HepG2 (cell line): ENCODE measurements around the gene CPLANE1. TPM values are rescaled to one million over a fixed set of nuclear protein-coding genes. Genes with fewer than 3 reads are reported as not detected.

Experiments
- ATAC-seq: fragments of 200-7000 bp; cut with Tn5 transposase; 3 replicates; pipeline ENCODE4 v1.9.1; 2020; ENCODE audit warnings: mild to moderate bottlenecking, moderate library complexity
- BruUV-seq: library from RNA; stranded (reverse); fragments of 400-500 nt; replicated peaks from 2 replicates; lab custom pipeline; 2021; lab: Mats Ljungman, UMichigan
- CTCF ChIA-PET: fragments of 300-600 bp; formaldehyde crosslinking; extraction: SDS; loops from one replicate; lab custom pipeline; 2021; ENCODE audit warnings: low total read pairs, inconsistent platforms, low intra/inter-chr PET ratio; lab: Yijun Ruan, JAX
- POLR2A ChIA-PET: fragments of 350-600 bp; sonication (Branson Sonifier 250); formaldehyde crosslinking; loops from one replicate; lab custom pipeline; 2020; ENCODE audit warnings: antibody characterized with exemption, inconsistent platforms; lab: Yijun Ruan, JAX
- DNase-seq: peaks from one replicate; pipeline ENCODE4 v3.0.0-alpha.2; 2015; ENCODE audit warnings: low spot score
- FAIRE-seq: peaks from 3 replicates; lab custom pipeline; 2011; peaks lifted over from hg19 to GRCh38; lab: Jason Lieb, UNC
- H2AFZ ChIP-seq: one replicate; pipeline ENCODE4 v1.6.1; 2011; ENCODE audit warnings: low read length, inconsistent platforms
- H3K27ac ChIP-seq: fragments of 300-600 bp; 3 replicates; pipeline ENCODE4 v1.8.0; 2011; ENCODE audit warnings: mixed run types, mild to moderate bottlenecking, mixed read lengths, low read length, inconsistent platforms; ENCODE audit not compliant: insufficient read depth; ENCODE audit errors: extremely low read length
- H3K27me3 ChIP-seq, 2 experiments: fragments of 200-600 bp in 1 of 2; 2 replicates in 1 of 2; 3 replicates in 1 of 2; pipeline versions ENCODE4 v1.6.0 to v1.8.0; 2011; ENCODE audit warnings: low read length in 2 of 2, mild to moderate bottlenecking in 2 of 2, moderate library complexity in 2 of 2, inconsistent platforms in 1 of 2; ENCODE audit not compliant: insufficient read depth in 2 of 2, control insufficient read depth in 1 of 2
- H3K36me3 ChIP-seq, 2 experiments: fragments of 200-600 bp in 1 of 2; replicated peaks in 1 of 2; 2 replicates in 1 of 2; 3 replicates in 1 of 2; pipeline versions ENCODE4 v1.5.1 to v1.8.0; 2011; ENCODE audit warnings: low read length in 2 of 2, inconsistent platforms in 1 of 2; ENCODE audit not compliant: insufficient read depth in 2 of 2, control insufficient read depth in 1 of 2
- H3K4me1 ChIP-seq: 2 replicates; pipeline ENCODE4 v1.5.1; 2012; ENCODE audit warnings: low read length, inconsistent platforms; ENCODE audit not compliant: insufficient read depth
- H3K4me2 ChIP-seq: 2 replicates; pipeline ENCODE4 v1.6.0; 2011; ENCODE audit warnings: low read depth, low read length, inconsistent platforms
- H3K4me3 ChIP-seq, 3 experiments: fragments of 200-600 bp in 1 of 3; sonication (generic), shearing (Covaris generic) in 1 of 3; replicated peaks in 1 of 3; 2 replicates each; pipeline ENCODE4 v1.5.1; 2011 to 2016; ENCODE audit warnings: low read length in 3 of 3, inconsistent platforms in 2 of 3, low read depth in 2 of 3, mild to moderate bottlenecking in 2 of 3, control low read depth in 1 of 3, mixed read lengths in 1 of 3; ENCODE audit not compliant: insufficient read depth in 1 of 3
- H3K79me2 ChIP-seq: one replicate; pipeline ENCODE4 v1.6.1; 2011; ENCODE audit warnings: low read length, inconsistent platforms; ENCODE audit not compliant: insufficient read depth
- H3K9ac ChIP-seq: 2 replicates; pipeline ENCODE4 v1.6.0; 2011; ENCODE audit warnings: mild to moderate bottlenecking, low read depth, low read length, inconsistent platforms; ENCODE audit not compliant: insufficient read depth
- H3K9me3 ChIP-seq: 2 replicates; pipeline ENCODE4 v1.5.1; 2012; ENCODE audit warnings: mild to moderate bottlenecking, low read length
- H4K20me1 ChIP-seq: 2 replicates; pipeline ENCODE4 v1.6.0; 2011; ENCODE audit warnings: inconsistent platforms, mild to moderate bottlenecking, low read length, moderate library complexity; ENCODE audit not compliant: insufficient read depth
- NONO ChIP-seq, 2 experiments: fragments of 450-650 bp in 1 of 2; sonication (generic) in 1 of 2; formaldehyde crosslinking in 1 of 2; IDR thresholded peaks in 1 of 2; conservative IDR thresholded peaks in 1 of 2; 2 replicates each; pipeline versions ENCODE4 v1.6.1 to v1.8.0; 2017 to 2022; ENCODE audit warnings: mild to moderate bottlenecking in 1 of 2, missing genetic modification reagents in 1 of 2, moderate library complexity in 1 of 2
- NR2F6 ChIP-seq, 2 experiments: IDR thresholded peaks; 2 replicates each; pipeline ENCODE4 v1.6.1; 2016; ENCODE audit warnings: antibody characterized with exemption in 1 of 2, mild to moderate bottlenecking in 1 of 2
- SRF ChIP-seq: IDR thresholded peaks from 2 replicates; pipeline ENCODE4 v1.6.1; 2011; ENCODE audit warnings: mild to moderate bottlenecking, low read depth, low read length, moderate library complexity
- WGBS: methylation state at CpG from one replicate; pipeline ENCODE4 v1.1.6; 2017; ENCODE audit warnings: low lambda C conversion rate; 5-methylcytosine and 5-hydroxymethylcytosine counted together
- in situ Hi-C: cut with HindIII; loops from 2 replicates; pipeline ENCODE4 v1.10.0; 2017; ENCODE audit warnings: low pct_unique_long_range_greater_than_20kb; ENCODE audit not compliant: extremely low pct_ligation_motif_present
- intact Hi-C: fragments of 100-400 bp; cut with micrococcal nuclease; formaldehyde crosslinking; loops from one replicate; pipeline ENCODE4 v1.10.0; 2022; ENCODE audit not compliant: unreplicated experiment
- polyA plus RNA-seq, 8 experiments: library from polyadenylated mRNA; depleted of rRNA in 3 of 8; stranded (reverse) in 7 of 8; unstranded in 1 of 8; fragments of >200 nt; fragmentation: Illumina TruSeq in 4 of 8; extraction: Trizol in 4 of 8; gene quantifications; 2 replicates each; pipeline versions ENCODE4 v1.2.1 to v1.2.3, GENCODE V29; 2011 to 2016; ENCODE audit warnings: low read depth in 4 of 8, missing spikeins in 1 of 8, mixed read lengths in 1 of 8; ENCODE audit not compliant: insufficient read depth in 1 of 8
- total RNA-seq, 5 experiments: library from RNA; depleted of rRNA; stranded (reverse); fragments of >200 nt; fragmentation: Illumina TruSeq; extraction: Trizol; gene quantifications; 2 replicates each; pipeline ENCODE4 v1.2.3, GENCODE V29; 2016; ENCODE audit warnings: low read depth in 1 of 5
- TF ChIP-seq, protein P1 (sequence below): sonication (generic); formaldehyde crosslinking; IDR thresholded peaks from 2 replicates; pipeline ENCODE4 v1.8.1; 2023; ENCODE audit warnings: mild to moderate bottlenecking, missing genetic modification reagents
- TF ChIP-seq, protein P2 (sequence below): sonication (generic); formaldehyde crosslinking; IDR thresholded peaks from 2 replicates; pipeline ENCODE4 v1.5.0; 2020; ENCODE audit warnings: missing genetic modification reagents
- TF ChIP-seq, protein P3 (sequence below): sonication (generic); formaldehyde crosslinking; IDR thresholded peaks from 2 replicates; pipeline ENCODE4 v1.5.0; 2020; ENCODE audit warnings: mild to moderate bottlenecking, missing genetic modification reagents, borderline replicate concordance

The CPLANE1 gene
- total and polyA plus RNA-seq, 2 of the 13 experiments (the other 11 are each of a cell fraction or from before 2014, with no cell fraction given) = 6.3 to 9.9 TPM

DNA sequence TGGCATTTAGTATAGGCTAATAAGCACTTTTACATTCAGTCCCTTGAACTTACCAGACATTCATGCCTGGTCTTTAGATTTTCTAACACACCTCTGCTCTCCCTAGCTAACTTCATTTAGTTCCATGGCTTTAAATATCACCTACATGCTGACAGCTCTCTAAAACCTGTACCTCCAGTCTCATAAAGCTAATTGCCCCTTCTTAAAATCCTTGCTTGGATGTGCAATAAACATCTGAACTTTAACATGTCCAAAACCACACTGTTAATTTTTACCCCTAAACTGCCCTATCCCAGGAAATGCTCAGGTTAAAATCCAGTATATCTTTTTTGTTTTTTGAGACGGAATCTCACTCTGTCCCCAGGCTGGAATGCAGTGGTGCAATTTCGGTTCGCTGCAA is 139.8 kb downstream of the CPLANE1 start:
- H3K27me3 ChIP-seq = no peaks in the 10 kb centered on the region
- BruUV-seq = no TSS peak
- no peak overlapping the region for H2AFZ ChIP-seq
- 100% methylated on average over 3 of the region's 3 CpGs for WGBS
- H3K79me2 ChIP-seq = no peaks in the 10 kb centered on the region
- intact Hi-C loops = no loop called here
- no peak for DNase-seq
- H3K9me3 ChIP-seq = no peaks in the 10 kb centered on the region
- POLR2A ChIA-PET = no interaction called here
- no peak overlapping the region for H3K4me3 ChIP-seq
- TF ChIP-seq NR2F6 (IDR thresholded peaks at IDR 0.05) = no peak
- TF ChIP-seq NR2F6 (CRISPR knock-in tag; IDR thresholded peaks at IDR 0.05) = no peak
- TF ChIP-seq, all 625 proteins: peak for 0
- Histone ChIP-seq H3K4me2 (no peak overlapping the region), H3K36me3 (peaks cover 0 to 1% of the 10 kb centered on the region in 2 experiments; a peak in 1 of 5 replicates), H4K20me1 (no peaks in the 10 kb centered on the region), H3K27ac (no peak overlapping the region), H3K4me1 (peaks cover 19% of the 10 kb centered on the region), H3K9ac (no peak overlapping the region)
- in situ Hi-C loops = no loop called here
- CTCF ChIA-PET = no interaction called here
- FAIRE-seq (no peak), ATAC-seq (no peak)

DNA sequence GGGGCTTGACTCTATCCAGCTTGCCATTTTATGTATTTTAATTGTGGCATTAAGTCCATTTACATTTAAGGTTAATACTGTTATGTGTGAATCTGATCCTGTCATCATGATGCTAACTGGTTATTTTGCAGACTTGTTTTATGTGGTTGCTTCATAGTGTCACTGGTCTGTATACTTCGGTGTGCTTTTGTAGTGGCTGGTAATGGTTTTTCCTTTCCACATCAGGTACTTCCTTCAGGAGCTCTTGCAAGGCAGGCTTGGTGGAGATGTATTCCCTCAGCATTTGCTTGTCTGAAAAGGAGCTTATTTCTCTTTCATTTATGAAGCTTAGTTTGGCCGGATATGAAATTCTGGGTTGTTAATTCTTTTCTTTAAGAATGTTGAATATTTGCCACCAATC is 145.9 kb downstream of the CPLANE1 start:
- BruUV-seq = no TSS peak
- in situ Hi-C loops = no loop called here
- H3K9me3 ChIP-seq = no peaks in the 10 kb centered on the region
- TF ChIP-seq, protein P1, sequence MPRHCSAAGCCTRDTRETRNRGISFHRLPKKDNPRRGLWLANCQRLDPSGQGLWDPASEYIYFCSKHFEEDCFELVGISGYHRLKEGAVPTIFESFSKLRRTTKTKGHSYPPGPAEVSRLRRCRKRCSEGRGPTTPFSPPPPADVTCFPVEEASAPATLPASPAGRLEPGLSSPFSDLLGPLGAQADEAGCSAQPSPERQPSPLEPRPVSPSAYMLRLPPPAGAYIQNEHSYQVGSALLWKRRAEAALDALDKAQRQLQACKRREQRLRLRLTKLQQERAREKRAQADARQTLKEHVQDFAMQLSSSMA (CRISPR knock-in tag) = no peak
- TF ChIP-seq, protein P2, sequence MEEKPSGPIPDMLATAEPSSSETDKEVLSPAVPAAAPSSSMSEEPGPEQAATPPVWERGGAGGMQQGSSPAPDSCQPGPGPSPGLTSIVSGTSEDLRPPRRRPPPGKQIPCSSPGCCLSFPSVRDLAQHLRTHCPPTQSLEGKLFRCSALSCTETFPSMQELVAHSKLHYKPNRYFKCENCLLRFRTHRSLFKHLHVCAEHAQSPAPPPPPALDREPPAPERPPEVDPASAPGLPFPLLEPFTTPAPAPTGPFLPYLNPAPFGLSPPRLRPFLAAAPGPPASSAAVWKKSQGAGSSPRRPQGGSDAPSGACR = no peak
- no peak for TF ChIP-seq SRF
- TF ChIP-seq NONO (IDR thresholded peaks at IDR 0.05) = no peak
- no peak for TF ChIP-seq NONO (CRISPR knock-in tag; conservative IDR thresholded peaks at IDR 0.05)
- TF ChIP-seq, protein P3, sequence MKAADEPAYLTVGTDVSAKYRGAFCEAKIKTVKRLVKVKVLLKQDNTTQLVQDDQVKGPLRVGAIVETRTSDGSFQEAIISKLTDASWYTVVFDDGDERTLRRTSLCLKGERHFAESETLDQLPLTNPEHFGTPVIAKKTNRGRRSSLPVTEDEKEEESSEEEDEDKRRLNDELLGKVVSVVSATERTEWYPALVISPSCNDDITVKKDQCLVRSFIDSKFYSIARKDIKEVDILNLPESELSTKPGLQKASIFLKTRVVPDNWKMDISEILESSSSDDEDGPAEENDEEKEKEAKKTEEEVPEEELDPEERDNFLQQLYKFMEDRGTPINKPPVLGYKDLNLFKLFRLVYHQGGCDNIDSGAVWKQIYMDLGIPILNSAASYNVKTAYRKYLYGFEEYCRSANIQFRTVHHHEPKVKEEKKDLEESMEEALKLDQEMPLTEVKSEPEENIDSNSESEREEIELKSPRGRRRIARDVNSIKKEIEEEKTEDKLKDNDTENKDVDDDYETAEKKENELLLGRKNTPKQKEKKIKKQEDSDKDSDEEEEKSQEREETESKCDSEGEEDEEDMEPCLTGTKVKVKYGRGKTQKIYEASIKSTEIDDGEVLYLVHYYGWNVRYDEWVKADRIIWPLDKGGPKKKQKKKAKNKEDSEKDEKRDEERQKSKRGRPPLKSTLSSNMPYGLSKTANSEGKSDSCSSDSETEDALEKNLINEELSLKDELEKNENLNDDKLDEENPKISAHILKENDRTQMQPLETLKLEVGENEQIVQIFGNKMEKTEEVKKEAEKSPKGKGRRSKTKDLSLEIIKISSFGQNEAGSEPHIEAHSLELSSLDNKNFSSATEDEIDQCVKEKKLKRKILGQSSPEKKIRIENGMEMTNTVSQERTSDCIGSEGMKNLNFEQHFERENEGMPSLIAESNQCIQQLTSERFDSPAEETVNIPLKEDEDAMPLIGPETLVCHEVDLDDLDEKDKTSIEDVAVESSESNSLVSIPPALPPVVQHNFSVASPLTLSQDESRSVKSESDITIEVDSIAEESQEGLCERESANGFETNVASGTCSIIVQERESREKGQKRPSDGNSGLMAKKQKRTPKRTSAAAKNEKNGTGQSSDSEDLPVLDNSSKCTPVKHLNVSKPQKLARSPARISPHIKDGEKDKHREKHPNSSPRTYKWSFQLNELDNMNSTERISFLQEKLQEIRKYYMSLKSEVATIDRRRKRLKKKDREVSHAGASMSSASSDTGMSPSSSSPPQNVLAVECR (CRISPR knock-in tag) = no peak
- TF ChIP-seq, all 625 proteins: peak for 0
- POLR2A ChIA-PET = no interaction called here
- ATAC-seq = no peak
- no peaks in the 10 kb centered on the region for H4K20me1 ChIP-seq
- no peak for DNase-seq
- CTCF ChIA-PET = no interaction called here
- no peak overlapping the region for H3K4me2 ChIP-seq
- FAIRE-seq = no peak
- no peak overlapping the region for H3K27ac ChIP-seq
- intact Hi-C loops = no loop called here
- no peak overlapping the region for H2AFZ ChIP-seq
- H3K27me3 ChIP-seq = no peaks in the 10 kb centered on the region
- 0 out of 2 replicates have a peak, but pooled peaks cover 5% of the 10 kb centered on the region for H3K4me1 ChIP-seq
- no peaks in the 10 kb centered on the region for H3K79me2 ChIP-seq
- H3K9ac ChIP-seq = no peak overlapping the region
- 96% methylated on average over 2 of the region's 2 CpGs for WGBS
- H3K36me3 ChIP-seq = peaks cover 1 to 2% of the 10 kb centered on the region in 2 experiments; a peak in 1 of 5 replicates
- H3K4me3 ChIP-seq = no peak overlapping the region
